NCI-H1105 treated with DMSO at 0.1 percent for 48 hours (cell line): ENCODE results near the gene MPP3.
A peak's percentile ranks its signal among the peaks of the same experiment; 100 is the strongest.
"Not testable (repeated sequence)": the region's sequence is repeated elsewhere in the genome, so short reads cannot be mapped to it uniquely, and the experiment has no call there.

Experiments
- DNase-seq: peaks from one replicate; lab custom pipeline; 2025; lab: John Stamatoyannopoulos, UW

Gene MPP3

GRCh38 chr17:43808076-43808475, 24.9 kb downstream of the MPP3 start:
- no peak for DNase-seq

- no peak for DNase-seq
Observed at GRCh38 chr17:43805117-43805516, 27.8 kb downstream of the MPP3 start.

- no peak for DNase-seq
Observed at GRCh38 chr17:43803758-43804157, 29.2 kb downstream of the MPP3 start.

GRCh38 chr17:43801844-43802243, 31.1 kb downstream of the MPP3 start:
- DNase-seq = no peak

GRCh38 chr17:43800736-43801135, 32.2 kb downstream of the MPP3 start:
- DNase-seq = no peak

GRCh38 chr17:43799047-43799446, 33.9 kb downstream of the MPP3 start:
- no peak for DNase-seq

GRCh38 chr17:43798024-43798423, 34.9 kb downstream of the MPP3 start:
- DNase-seq = not testable (repeated sequence)

GRCh38 chr17:43792668-43793067, 40.3 kb downstream of the MPP3 start:
- not testable (repeated sequence) for DNase-seq

- peak; percentile 80 for DNase-seq
Observed at GRCh38 chr17:43791589-43791988, 41.4 kb downstream of the MPP3 start.

- DNase-seq = no peak
Observed at GRCh38 chr17:43790311-43790940, 42.5 kb downstream of the MPP3 start.

GRCh38 chr17:43789482-43789881, 43.5 kb downstream of the MPP3 start:
- no peak for DNase-seq

- DNase-seq = no peak
Observed at GRCh38 chr17:43788540-43788939, 44.4 kb downstream of the MPP3 start.

GRCh38 chr17:43787728-43788127, 45.2 kb downstream of the MPP3 start:
- no peak for DNase-seq

- no peak for DNase-seq
Observed at GRCh38 chr17:43784628-43785101, 48.3 kb downstream of the MPP3 start.

- DNase-seq = no peak
Observed at GRCh38 chr17:43784068-43784467, 48.9 kb downstream of the MPP3 start.

- no peak for DNase-seq
Observed at GRCh38 chr17:43782913-43783680, 49.8 kb downstream of the MPP3 start.

- no peak for DNase-seq
Observed at GRCh38 chr17:43780135-43780534, 52.8 kb downstream of the MPP3 start, which contains the start of gene CFAP97D1. CFAP97D1 (plus strand) TSS chr17:43780435; CDS start chr17:43780463, 28 bp downstream.

GRCh38 chr17:43779145-43780125, 53.5 kb downstream of the MPP3 start:
- peak; percentile 39 for DNase-seq

GRCh38 chr17:43778337-43779144, 54.4 kb downstream of the MPP3 start, which contains the start of gene DUSP3:
DUSP3 (minus strand) TSS chr17:43778977; CDS start chr17:43778924, 53 bp downstream.
- peak; percentile 63 for DNase-seq

- DNase-seq = no peak
Observed at GRCh38 chr17:43774304-43775250, 58.4 kb downstream of the MPP3 start.
